GM21723 (cell line): Measurements from ENCODE around the gene STRBP.

Source experiments
- ATAC-seq: cut with Tn5 transposase; IDR thresholded peaks from one replicate; pipeline ENCODE4 v1.9.1; 2021; ENCODE audit warnings: mild to moderate bottlenecking, moderate library complexity; ENCODE audit not compliant: unreplicated experiment

The STRBP gene

GRCh38 chr9:123104807-123105206 is 163.6 kb downstream of the STRBP start:
- ATAC-seq: no peak

DNA sequence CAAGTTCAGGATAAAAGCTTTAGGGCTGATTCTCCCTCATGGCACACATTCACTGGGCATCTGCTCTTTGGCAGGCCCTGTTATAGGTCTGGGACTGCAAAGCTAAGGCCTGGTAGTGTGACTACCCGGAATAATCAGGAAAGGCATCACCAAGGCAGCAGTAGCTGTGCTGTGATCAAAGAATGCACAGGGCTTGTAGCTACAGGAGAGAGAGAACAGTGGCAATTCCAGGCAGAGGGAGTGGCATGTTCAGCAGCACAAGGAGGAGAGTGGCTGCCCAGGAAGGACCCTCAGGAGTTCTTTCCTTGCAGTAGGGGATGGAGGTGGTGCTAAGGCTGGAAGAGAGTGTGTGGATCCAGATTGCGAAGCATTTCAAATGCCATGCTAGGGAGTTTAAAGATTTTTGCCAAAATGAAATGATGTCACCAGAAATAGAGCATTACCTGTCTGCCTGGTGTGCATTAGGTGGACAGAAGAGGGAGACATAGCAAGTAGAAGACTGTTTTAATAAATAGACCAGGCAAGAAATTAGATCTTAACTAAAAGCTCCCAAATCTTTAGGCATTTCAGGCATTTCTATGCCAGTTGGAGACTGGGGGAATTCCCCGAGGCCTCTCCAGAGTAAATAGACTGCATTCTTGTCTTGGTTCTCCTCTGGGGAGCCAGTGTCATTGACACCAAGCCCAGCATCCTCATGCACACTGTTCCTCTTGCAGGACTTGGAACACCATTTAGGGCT is 165.8 kb downstream of the STRBP start:
- no peak for ATAC-seq

- ATAC-seq: no peak
These were observed 168.8 kb downstream of the STRBP start for GRCh38 chr9:123099548-123099947.

- no peak for ATAC-seq
These were observed 169.3 kb downstream of the STRBP start for GRCh38 chr9:123099042-123099441.

DNA sequence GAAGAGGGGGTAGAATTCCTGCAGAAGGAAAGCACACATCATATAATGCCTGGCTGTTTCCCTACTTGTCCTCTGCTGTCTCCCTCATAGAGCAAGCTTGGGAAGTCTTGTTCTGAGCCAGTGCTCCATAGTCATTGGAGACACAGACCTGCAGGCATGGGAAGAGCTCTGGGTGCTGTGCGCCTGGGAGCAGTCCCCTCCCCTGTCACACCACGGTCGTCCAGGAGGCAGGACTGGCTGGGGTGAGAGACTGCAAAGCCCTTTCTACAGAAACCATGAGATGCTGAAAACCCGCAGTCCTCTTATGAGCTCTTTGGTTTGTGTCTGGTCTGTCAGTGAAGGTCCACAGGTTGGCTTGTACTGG is 170.3 kb downstream of the STRBP start:
- ATAC-seq: no peak

GRCh38 chr9:123097430-123098095 is 170.8 kb downstream of the STRBP start:
- no peak for ATAC-seq

DNA sequence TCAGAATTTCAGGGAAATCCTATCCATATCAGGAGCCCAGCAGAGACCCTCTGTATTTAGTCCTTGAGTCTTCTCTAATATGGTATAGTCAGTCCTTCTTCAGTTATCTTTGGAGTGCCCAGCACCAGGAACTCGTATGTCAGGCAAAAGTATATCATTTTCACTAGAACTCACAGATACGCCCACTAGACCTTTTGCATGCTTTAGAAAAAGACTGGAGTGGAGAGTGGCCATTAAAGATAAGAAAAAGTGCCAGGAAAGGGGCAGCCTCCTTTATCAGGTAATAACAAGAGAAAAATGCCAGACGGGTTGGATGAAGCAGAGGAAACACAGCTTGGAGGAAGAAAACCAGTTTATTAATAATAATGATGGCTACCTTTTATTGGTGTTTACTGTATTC is 171.4 kb downstream of the STRBP start:
- no peak for ATAC-seq

GRCh38 chr9:123093141-123093540 is 175.2 kb downstream of the STRBP start:
- ATAC-seq: no peak

DNA sequence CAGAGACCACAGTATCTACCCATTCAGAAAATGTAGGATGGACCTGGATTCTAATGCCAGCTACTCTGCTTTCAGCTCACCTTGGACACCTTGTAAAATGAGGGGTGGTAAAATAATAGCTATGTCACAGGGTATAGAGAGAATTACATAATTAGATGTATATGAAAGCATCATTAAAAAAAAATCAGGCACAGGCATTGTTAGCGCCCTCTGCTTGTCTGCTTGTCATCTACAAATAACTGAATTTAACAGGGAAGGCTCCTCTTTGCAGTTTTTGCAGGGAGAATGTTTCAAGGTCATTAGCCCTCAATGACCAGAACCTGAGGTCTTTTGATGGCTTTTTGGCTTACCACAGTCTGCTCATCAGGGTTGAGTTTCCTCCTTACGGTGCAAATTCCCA is 176.9 kb downstream of the STRBP start:
- no peak for ATAC-seq

DNA sequence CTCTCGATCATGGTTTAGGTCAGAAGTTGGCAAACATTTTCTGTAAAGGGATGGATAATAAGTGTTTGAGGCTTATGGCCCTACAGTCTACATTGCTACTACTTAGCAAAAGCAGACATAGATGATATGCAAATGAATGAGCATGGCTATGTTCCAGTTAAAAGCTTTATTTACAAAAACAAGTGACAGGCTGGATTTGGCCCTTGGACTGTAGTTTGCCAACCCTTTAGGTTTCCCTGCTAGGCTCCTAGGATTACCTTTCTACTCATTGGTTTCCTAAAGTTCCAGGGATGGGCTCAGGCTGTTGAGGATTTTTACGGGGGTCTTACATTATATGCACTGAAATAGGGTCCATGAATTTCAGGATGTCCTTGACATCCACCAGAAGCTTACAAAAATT is 177.4 kb downstream of the STRBP start:
- no peak for ATAC-seq

- ATAC-seq: no peak
These were observed 178.0 kb downstream of the STRBP start for GRCh38 chr9:123090198-123090896.

GRCh38 chr9:123089790-123090189 is 178.6 kb downstream of the STRBP start:
- no peak for ATAC-seq

- ATAC-seq: no peak
These were observed 179.3 kb downstream of the STRBP start for GRCh38 chr9:123089040-123089439.

GRCh38 chr9:123087359-123087888 is 181.0 kb downstream of the STRBP start:
- no peak for ATAC-seq

DNA sequence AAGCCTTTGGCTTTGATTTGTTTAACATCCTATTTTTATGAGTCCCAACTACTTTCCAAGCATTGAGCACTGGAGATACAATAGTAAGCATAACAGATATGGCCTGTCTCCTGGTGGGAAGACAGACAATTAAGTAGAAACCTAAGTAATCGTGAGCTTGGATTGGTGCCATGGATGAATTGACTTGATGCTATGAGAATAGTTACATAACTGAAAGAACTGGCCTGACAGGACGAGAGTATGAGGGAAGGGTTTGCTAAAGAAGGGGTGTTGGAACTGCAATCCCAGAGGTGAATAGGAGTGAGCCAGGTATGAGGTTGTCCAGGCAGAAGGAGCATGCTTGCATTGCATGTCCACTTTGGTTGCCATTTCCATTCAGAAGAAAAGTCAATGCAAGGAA is 182.5 kb downstream of the STRBP start:
- ATAC-seq: no peak

DNA sequence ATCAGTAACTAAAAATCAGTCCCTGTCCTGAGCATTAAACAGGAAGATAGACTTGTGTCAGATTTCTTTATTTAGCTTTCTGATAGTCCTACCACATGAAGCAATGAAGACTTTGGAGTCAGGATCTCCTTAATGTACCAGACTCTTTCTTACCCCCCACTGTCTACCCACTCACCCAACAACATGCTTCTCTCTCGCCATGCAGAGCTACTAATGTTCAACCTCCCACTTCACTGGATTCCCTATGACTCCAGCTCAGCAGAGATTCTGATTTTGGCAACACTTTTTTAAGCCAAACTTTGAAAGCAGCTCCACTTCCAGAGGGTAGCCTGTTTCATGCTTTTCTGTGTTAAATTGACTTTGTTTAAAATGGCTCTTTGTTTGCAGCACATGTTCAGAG is 184.1 kb downstream of the STRBP start:
- ATAC-seq: no peak

DNA sequence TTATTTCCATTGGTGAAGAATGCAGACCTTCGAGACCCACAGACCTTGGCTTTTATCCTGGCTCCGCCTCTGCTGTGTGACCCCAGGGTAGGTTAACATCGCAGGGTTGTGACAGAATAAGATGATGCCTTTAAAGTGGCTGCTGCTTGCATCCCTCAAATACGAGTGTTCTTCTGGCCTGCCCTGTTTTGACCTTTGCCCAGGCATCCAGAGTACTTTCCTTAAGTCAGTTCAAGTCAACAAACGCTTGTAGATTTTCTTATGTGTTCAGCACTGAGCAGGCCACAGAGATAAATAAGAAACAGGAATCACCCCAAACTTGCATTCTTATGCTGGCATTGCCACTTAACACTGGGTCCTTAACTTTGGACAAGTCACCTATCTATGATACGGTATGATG is 184.7 kb downstream of the STRBP start:
- ATAC-seq: no peak

- ATAC-seq: no peak
These were observed 186.6 kb downstream of the STRBP start for GRCh38 chr9:123081824-123082223.

DNA sequence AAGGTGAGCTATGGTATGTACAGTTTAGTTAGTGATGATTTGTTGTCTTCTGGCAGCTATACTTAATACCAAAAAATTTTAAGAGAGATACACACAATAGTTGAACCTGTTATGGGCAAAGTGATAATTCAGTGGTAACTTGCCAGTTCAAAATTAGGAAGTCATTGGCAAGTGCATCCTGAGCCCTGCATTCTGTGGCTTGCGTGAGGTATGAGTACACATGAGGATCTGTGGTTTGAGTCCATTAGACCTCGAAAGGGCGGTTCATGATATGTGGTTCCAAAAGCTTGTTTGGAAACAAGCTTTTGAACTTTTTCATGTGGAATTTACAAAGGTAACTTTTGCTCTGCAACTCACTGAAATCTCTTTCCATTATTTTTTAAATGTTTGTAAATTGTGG is 187.9 kb downstream of the STRBP start:
- no peak for ATAC-seq

GRCh38 chr9:123074628-123075027 is 193.8 kb downstream of the STRBP start:
- ATAC-seq: no peak

- ATAC-seq: no peak
These were observed 194.4 kb downstream of the STRBP start for GRCh38 chr9:123073991-123074422.

DNA sequence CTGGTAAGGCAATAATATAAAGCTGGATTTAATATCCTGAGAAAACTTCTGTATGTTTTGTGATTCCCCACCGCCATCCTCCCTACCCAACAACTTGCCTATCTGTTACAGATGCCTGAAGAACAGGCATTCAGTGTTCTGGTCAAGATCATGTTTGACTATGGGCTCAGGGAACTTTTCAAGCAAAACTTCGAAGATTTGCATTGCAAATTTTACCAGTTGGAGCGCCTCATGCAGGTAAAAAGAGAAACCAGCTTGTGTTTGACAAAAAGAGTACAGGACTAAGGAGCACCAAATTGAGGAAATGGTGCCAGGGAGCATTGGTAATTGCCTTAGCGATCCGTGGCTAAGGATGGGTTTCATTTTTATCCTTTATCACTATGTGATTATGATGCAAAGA is 194.9 kb downstream of the STRBP start:
- no peak for ATAC-seq
